Measurements from ENCODE around the gene MAP6.
"Not testable (repeated sequence)": the region's sequence is repeated elsewhere in the genome, so short reads cannot be mapped to it uniquely, and the experiment has no call there.

The MAP6 gene

GRCh38 chr11:75591371-75591770, 77.5 kb downstream of the MAP6 start:
- no peak for DNase-seq (ENCODE audit: low spot score)

GRCh38 chr11:75589933-75590332, 78.9 kb downstream of the MAP6 start:
- DNase-seq (ENCODE audit: low spot score), result no peak

GRCh38 chr11:75589051-75589450, 79.8 kb downstream of the MAP6 start:
- DNase-seq (ENCODE audit: low spot score), result no peak

GRCh38 chr11:75588051-75588481, 80.8 kb downstream of the MAP6 start:
- DNase-seq (ENCODE audit: low spot score), result no peak

GRCh38 chr11:75586395-75586794, 82.4 kb downstream of the MAP6 start:
- no peak for DNase-seq (ENCODE audit: low spot score)

- DNase-seq (ENCODE audit: low spot score), result no peak
Observed at GRCh38 chr11:75585293-75585670, 83.6 kb downstream of the MAP6 start.

GRCh38 chr11:75584659-75585292, 84.1 kb downstream of the MAP6 start:
- DNase-seq (ENCODE audit: low spot score), result not testable (repeated sequence)

- peak; percentile 86 for DNase-seq (ENCODE audit: low spot score)
Observed at GRCh38 chr11:75583718-75584658, 84.8 kb downstream of the MAP6 start.

- peak; percentile 93 for DNase-seq (ENCODE audit: low spot score)
Observed at GRCh38 chr11:75582895-75583717, 85.7 kb downstream of the MAP6 start.

GRCh38 chr11:75582506-75582894, 86.3 kb downstream of the MAP6 start:
- no peak for DNase-seq (ENCODE audit: low spot score)

GRCh38 chr11:75579841-75580240, 89.0 kb downstream of the MAP6 start:
- DNase-seq (ENCODE audit: low spot score), result no peak

GRCh38 chr11:75578977-75579376, 89.9 kb downstream of the MAP6 start:
- no peak for DNase-seq (ENCODE audit: low spot score)

- DNase-seq (ENCODE audit: low spot score), result peak; percentile 74
Observed at GRCh38 chr11:75577207-75577606, 91.6 kb downstream of the MAP6 start.

- DNase-seq (ENCODE audit: low spot score), result peak; percentile 69
Observed at GRCh38 chr11:75576499-75576918, 92.3 kb downstream of the MAP6 start.

GRCh38 chr11:75576017-75576416, 92.8 kb downstream of the MAP6 start:
- no peak for DNase-seq (ENCODE audit: low spot score)

GRCh38 chr11:75574698-75575602, 93.9 kb downstream of the MAP6 start:
- peak; percentile 48 for DNase-seq (ENCODE audit: low spot score)

GRCh38 chr11:75572744-75573143, 96.1 kb downstream of the MAP6 start:
- DNase-seq (ENCODE audit: low spot score), result no peak

- no peak for DNase-seq (ENCODE audit: low spot score)
Observed at GRCh38 chr11:75571625-75572024, 97.2 kb downstream of the MAP6 start.

GRCh38 chr11:75570559-75571139, 98.2 kb downstream of the MAP6 start:
- DNase-seq (ENCODE audit: low spot score), result no peak

GRCh38 chr11:75568616-75569219, 100.1 kb downstream of the MAP6 start:
- DNase-seq (ENCODE audit: low spot score), result no peak

- no peak for DNase-seq (ENCODE audit: low spot score)
Observed at GRCh38 chr11:75567971-75568370, 100.9 kb downstream of the MAP6 start.
